ENCODE results near the gene VPS18.
"Not testable (repeated sequence)": the region's sequence is repeated elsewhere in the genome, so short reads cannot be mapped to it uniquely, and the experiment has no call there.

The VPS18 gene

DNA sequence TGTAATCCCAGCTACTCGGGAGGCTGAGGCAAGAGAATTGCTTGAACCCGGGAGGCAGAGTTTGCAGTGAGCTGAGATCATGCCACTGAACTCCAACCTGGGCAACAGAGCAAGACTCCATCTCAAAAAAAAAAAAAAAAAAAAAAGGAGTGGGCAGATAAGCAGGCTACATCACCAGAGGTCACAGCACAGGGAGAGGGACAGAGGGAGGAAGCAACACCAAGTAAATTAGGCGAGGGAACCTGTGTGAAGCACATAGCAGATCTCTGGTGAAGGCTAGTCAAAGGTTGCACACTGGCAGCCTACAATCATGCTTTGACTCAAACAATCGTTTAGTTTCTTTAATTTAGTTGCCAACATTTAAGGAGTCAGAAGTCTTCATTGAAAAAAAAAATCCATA lies 33.1 kb upstream of the VPS18 start:
- H3K18ac ChIP-seq (ENCODE audit: low read length); H2BK12ac ChIP-seq (ENCODE audit: low read length); DNase-seq (ENCODE audit: low spot score); H4K8ac ChIP-seq (ENCODE audit: low read depth, low read length); H3K4me2 ChIP-seq (ENCODE audit: insufficient read depth, low read length, poor library complexity, severe bottlenecking); H3K79me1 ChIP-seq (ENCODE audit: low read depth, low read length); H2AK5ac ChIP-seq (ENCODE audit: low read depth, low read length); H3K36me3 ChIP-seq (replicated peaks in 1 of 2; ENCODE audit: control insufficient read depth in 2 of 2, insufficient read depth in 2 of 2, low read length in 2 of 2); H3K4ac ChIP-seq (ENCODE audit: low read length); H3K4me1 ChIP-seq (ENCODE audit: control insufficient read depth in 2 of 2, insufficient read depth in 1 of 2, low read depth in 1 of 2, low read length in 2 of 2); H3K9me3 ChIP-seq (replicated peaks in 1 of 2; ENCODE audit: control insufficient read depth in 2 of 2, insufficient read depth in 1 of 2, low read depth in 1 of 2, low read length in 2 of 2); H3K27ac ChIP-seq (replicated peaks; ENCODE audit: low read length); H2AFZ ChIP-seq (ENCODE audit: low read length); H3K9ac ChIP-seq (ENCODE audit: low read depth, low read length, poor library complexity); H2BK5ac ChIP-seq (ENCODE audit: low read length); H3K23ac ChIP-seq (ENCODE audit: low read depth, low read length, poor library complexity); H2BK15ac ChIP-seq (ENCODE audit: low read length); H3K4me3 ChIP-seq (ENCODE audit: low read length in 2 of 2); H2BK120ac ChIP-seq (ENCODE audit: low read depth, low read length); H3K14ac ChIP-seq (ENCODE audit: low read length); H4K91ac ChIP-seq (ENCODE audit: low read depth, low read length, poor library complexity): not testable (repeated sequence)
- no CpG with 5 or more reads among the region's 4 CpGs for WGBS, 2 donors (ENCODE audit: extremely low coverage in 2 of 2, insufficient read length in 2 of 2, insufficient replicate concordance in 1 of 2)
- H3K27me3 ChIP-seq (ENCODE audit: control insufficient read depth in 3 of 3, insufficient read depth in 3 of 3, low read depth in 1 of 3, low read length in 3 of 3): peaks cover 0 to 16% (median 0%) of the 10 kb centered on the region in 3 experiments

- no peak overlapping the region for H2BK15ac ChIP-seq (ENCODE audit: low read length)
- H3K79me1 ChIP-seq (ENCODE audit: low read depth, low read length): no peaks in the 10 kb centered on the region
- H3K4me3 ChIP-seq (ENCODE audit: low read length in 2 of 2): no peak overlapping the region
- WGBS, 2 donors (ENCODE audit: extremely low coverage in 2 of 2, insufficient read length in 2 of 2, insufficient replicate concordance in 1 of 2): no CpG with 5 or more reads among the region's 4 CpGs
- H3K4ac ChIP-seq (ENCODE audit: low read length): no peak overlapping the region
- H2BK12ac ChIP-seq (ENCODE audit: low read length): no peak overlapping the region
- no peak overlapping the region for H3K27ac ChIP-seq (replicated peaks; ENCODE audit: low read length)
- no peak overlapping the region for H2BK120ac ChIP-seq (ENCODE audit: low read depth, low read length)
- H3K27me3 ChIP-seq (ENCODE audit: control insufficient read depth in 3 of 3, insufficient read depth in 3 of 3, low read depth in 1 of 3, low read length in 3 of 3): peaks cover 0 to 10% (median 0%) of the 10 kb centered on the region in 3 experiments
- no peak for DNase-seq (ENCODE audit: low spot score)
- H4K91ac ChIP-seq (ENCODE audit: low read depth, low read length, poor library complexity): no peak overlapping the region
- no peak overlapping the region for H2AFZ ChIP-seq (ENCODE audit: low read length)
- H3K36me3 ChIP-seq (replicated peaks in 1 of 2; ENCODE audit: control insufficient read depth in 2 of 2, insufficient read depth in 2 of 2, low read length in 2 of 2): no peaks in the 10 kb centered on the region
- no peak overlapping the region for H3K9ac ChIP-seq (ENCODE audit: low read depth, low read length, poor library complexity)
- no peak overlapping the region for H3K14ac ChIP-seq (ENCODE audit: low read length)
- H3K4me1 ChIP-seq (ENCODE audit: control insufficient read depth in 2 of 2, insufficient read depth in 1 of 2, low read depth in 1 of 2, low read length in 2 of 2): peaks cover 0 to 1% of the 10 kb centered on the region in 2 donors
- no peak overlapping the region for H3K23ac ChIP-seq (ENCODE audit: low read depth, low read length, poor library complexity)
- no peak overlapping the region for H2BK5ac ChIP-seq (ENCODE audit: low read length)
- H2AK5ac ChIP-seq (ENCODE audit: low read depth, low read length): peak overlapping the region; percentile 62
- H4K8ac ChIP-seq (ENCODE audit: low read depth, low read length): no peak overlapping the region
- H3K18ac ChIP-seq (ENCODE audit: low read length): no peak overlapping the region
- no peaks in the 10 kb centered on the region for H3K9me3 ChIP-seq (replicated peaks in 1 of 2; ENCODE audit: control insufficient read depth in 2 of 2, insufficient read depth in 1 of 2, low read depth in 1 of 2, low read length in 2 of 2)
- H3K4me2 ChIP-seq (ENCODE audit: insufficient read depth, low read length, poor library complexity, severe bottlenecking): no peak overlapping the region
Observed at GRCh38 chr15:40863660-40864270, 30.5 kb upstream of the VPS18 start.

- H2AFZ ChIP-seq (ENCODE audit: low read length): no peak overlapping the region
- H3K4me3 ChIP-seq (ENCODE audit: low read length in 2 of 2): no peak overlapping the region
- no peak overlapping the region for H3K4ac ChIP-seq (ENCODE audit: low read length)
- no peak overlapping the region for H4K91ac ChIP-seq (ENCODE audit: low read depth, low read length, poor library complexity)
- no peaks in the 10 kb centered on the region for H3K36me3 ChIP-seq (replicated peaks in 1 of 2; ENCODE audit: control insufficient read depth in 2 of 2, insufficient read depth in 2 of 2, low read length in 2 of 2)
- H3K9ac ChIP-seq (ENCODE audit: low read depth, low read length, poor library complexity): no peak overlapping the region
- H3K14ac ChIP-seq (ENCODE audit: low read length): no peak overlapping the region
- H2AK5ac ChIP-seq (ENCODE audit: low read depth, low read length): no peak overlapping the region
- H3K4me2 ChIP-seq (ENCODE audit: insufficient read depth, low read length, poor library complexity, severe bottlenecking): no peak overlapping the region
- H3K27me3 ChIP-seq (ENCODE audit: control insufficient read depth in 3 of 3, insufficient read depth in 3 of 3, low read depth in 1 of 3, low read length in 3 of 3): peaks cover 0 to 28% (median 2%) of the 10 kb centered on the region in 3 experiments
- H2BK120ac ChIP-seq (ENCODE audit: low read depth, low read length): no peak overlapping the region
- DNase-seq (ENCODE audit: low spot score): no peak
- H3K4me1 ChIP-seq (ENCODE audit: control insufficient read depth in 2 of 2, insufficient read depth in 1 of 2, low read depth in 1 of 2, low read length in 2 of 2): no peaks in the 10 kb centered on the region
- no peak overlapping the region for H2BK12ac ChIP-seq (ENCODE audit: low read length)
- no peak overlapping the region for H2BK15ac ChIP-seq (ENCODE audit: low read length)
- no CpG with 5 or more reads among the region's 4 CpGs for WGBS, 2 donors (ENCODE audit: extremely low coverage in 2 of 2, insufficient read length in 2 of 2, insufficient replicate concordance in 1 of 2)
- H3K27ac ChIP-seq (replicated peaks; ENCODE audit: low read length): no peak overlapping the region
- H2BK5ac ChIP-seq (ENCODE audit: low read length): no peak overlapping the region
- no peak overlapping the region for H4K8ac ChIP-seq (ENCODE audit: low read depth, low read length)
- no peak overlapping the region for H3K18ac ChIP-seq (ENCODE audit: low read length)
- H3K79me1 ChIP-seq (ENCODE audit: low read depth, low read length): no peaks in the 10 kb centered on the region
- no peak overlapping the region for H3K23ac ChIP-seq (ENCODE audit: low read depth, low read length, poor library complexity)
- H3K9me3 ChIP-seq (replicated peaks in 1 of 2; ENCODE audit: control insufficient read depth in 2 of 2, insufficient read depth in 1 of 2, low read depth in 1 of 2, low read length in 2 of 2): no peaks in the 10 kb centered on the region
Observed at GRCh38 chr15:40867199-40867598, 27.1 kb upstream of the VPS18 start.

- Histone ChIP-seq H3K4me1 (ENCODE audit: control insufficient read depth in 2 of 2, insufficient read depth in 1 of 2, low read depth in 1 of 2, low read length in 2 of 2) (no peaks in the 10 kb centered on the region), H2AK5ac (ENCODE audit: low read depth, low read length) (no peak overlapping the region), H4K91ac (ENCODE audit: low read depth, low read length, poor library complexity) (no peak overlapping the region), H3K14ac (ENCODE audit: low read length) (no peak overlapping the region), H3K18ac (ENCODE audit: low read length) (no peak overlapping the region), H3K9ac (ENCODE audit: low read depth, low read length, poor library complexity) (no peak overlapping the region), H3K27ac (replicated peaks; ENCODE audit: low read length) (no peak overlapping the region), H3K27me3 (ENCODE audit: control insufficient read depth in 3 of 3, insufficient read depth in 3 of 3, low read depth in 1 of 3, low read length in 3 of 3) (peaks cover 0 to 48% (median 17%) of the 10 kb centered on the region in 3 experiments), H3K4ac (ENCODE audit: low read length) (no peak overlapping the region), H2AFZ (ENCODE audit: low read length) (no peak overlapping the region), H3K9me3 (replicated peaks in 1 of 2; ENCODE audit: control insufficient read depth in 2 of 2, insufficient read depth in 1 of 2, low read depth in 1 of 2, low read length in 2 of 2) (no peaks in the 10 kb centered on the region), H2BK120ac (ENCODE audit: low read depth, low read length) (no peak overlapping the region), H2BK5ac (ENCODE audit: low read length) (no peak overlapping the region), H3K4me3 (ENCODE audit: low read length in 2 of 2) (no peak overlapping the region), H2BK12ac (ENCODE audit: low read length) (no peak overlapping the region), H3K79me1 (ENCODE audit: low read depth, low read length) (no peaks in the 10 kb centered on the region), H3K36me3 (replicated peaks in 1 of 2; ENCODE audit: control insufficient read depth in 2 of 2, insufficient read depth in 2 of 2, low read length in 2 of 2) (no peaks in the 10 kb centered on the region), H3K23ac (ENCODE audit: low read depth, low read length, poor library complexity) (no peak overlapping the region), H3K4me2 (ENCODE audit: insufficient read depth, low read length, poor library complexity, severe bottlenecking) (no peak overlapping the region), H4K8ac (ENCODE audit: low read depth, low read length) (no peak overlapping the region), H2BK15ac (ENCODE audit: low read length) (no peak overlapping the region)
- WGBS, 2 donors (ENCODE audit: extremely low coverage in 2 of 2, insufficient read length in 2 of 2, insufficient replicate concordance in 1 of 2): no CpG with 5 or more reads among the region's 5 CpGs
- no peak for DNase-seq (ENCODE audit: low spot score)
Observed at GRCh38 chr15:40869686-40870085, 24.6 kb upstream of the VPS18 start.
